Measurements from ENCODE around the gene VPS8.

The VPS8 gene

DNA sequence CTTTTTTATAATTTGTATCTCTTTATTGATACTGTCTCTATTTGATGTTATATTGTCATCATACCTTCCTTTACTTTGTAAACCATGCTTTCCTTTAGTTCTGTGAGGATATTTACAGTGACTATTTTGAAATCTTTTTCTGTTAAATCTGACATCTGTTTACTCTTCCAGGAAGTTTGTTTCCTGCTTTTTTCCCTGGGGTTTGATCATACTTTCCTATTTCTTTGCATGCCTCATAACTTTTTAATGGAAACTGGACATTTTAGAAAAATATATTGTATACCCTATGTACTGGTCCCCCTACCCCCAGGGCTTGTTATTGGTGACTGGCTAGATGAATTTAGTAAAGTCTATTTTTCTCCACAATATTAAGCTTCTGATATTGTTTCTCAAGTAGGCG lies 225.8 kb downstream of the VPS8 start:
- no peak overlapping the region for H2AFZ ChIP-seq (ENCODE audit: low read length)
- H4K20me1 ChIP-seq (ENCODE audit: insufficient read depth, low read length): no peaks in the 10 kb centered on the region
- TF ChIP-seq CTCF (IDR thresholded peaks at IDR 0.05; ENCODE audit: low read length) (no peak), EZH2 (IDR thresholded peaks at IDR 0.05; ENCODE audit: borderline replicate concordance, low read length) (no peak)
- no peaks in the 10 kb centered on the region for H3K27me3 ChIP-seq (ENCODE audit: insufficient read depth, low read length)
- H3K4me1 ChIP-seq (ENCODE audit: insufficient read depth, low read length, severe bottlenecking): no peaks in the 10 kb centered on the region
- H3K4me3 ChIP-seq (ENCODE audit: low read depth, low read length, poor library complexity, severe bottlenecking): no peak overlapping the region
- H3K27ac ChIP-seq (ENCODE audit: low read depth, low read length, poor library complexity, severe bottlenecking): no peak overlapping the region
- H3K4me2 ChIP-seq (ENCODE audit: low read length): no peak overlapping the region
- H3K9ac ChIP-seq (ENCODE audit: low read length): no peak overlapping the region
- no peaks in the 10 kb centered on the region for H3K36me3 ChIP-seq (ENCODE audit: insufficient read depth, low read length)
- H3F3A ChIP-seq (ENCODE audit: insufficient read depth, low read length): no peaks in the 10 kb centered on the region
- H3K79me2 ChIP-seq (ENCODE audit: insufficient read depth, low read length): no peaks in the 10 kb centered on the region
- H3K9me3 ChIP-seq (ENCODE audit: low read length): no peaks in the 10 kb centered on the region
- H3K9me2 ChIP-seq (ENCODE audit: low read depth, low read length): no peaks in the 10 kb centered on the region

DNA sequence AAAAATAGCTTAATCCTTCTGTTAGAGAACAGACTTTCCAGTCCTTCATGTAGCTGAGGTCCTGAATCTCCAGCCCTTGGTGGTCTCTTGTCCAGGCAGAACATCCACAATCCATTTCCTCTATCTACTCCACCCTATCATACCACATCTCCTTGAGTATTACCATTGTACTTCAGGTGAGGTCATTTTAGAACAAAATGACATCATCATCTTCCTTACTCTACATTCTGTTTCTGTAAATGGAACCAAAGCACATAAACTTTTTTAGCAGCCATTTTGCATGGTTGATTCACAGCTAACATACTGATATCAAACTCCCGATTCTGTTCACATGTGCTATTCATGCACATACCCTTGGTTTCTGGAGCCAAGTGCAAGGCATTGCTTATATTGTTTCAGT lies 228.5 kb downstream of the VPS8 start:
- Histone ChIP-seq H3K9ac (ENCODE audit: low read length) (no peak overlapping the region), H3K27me3 (ENCODE audit: insufficient read depth, low read length) (no peaks in the 10 kb centered on the region), H3K36me3 (ENCODE audit: insufficient read depth, low read length) (no peaks in the 10 kb centered on the region), H3K9me2 (ENCODE audit: low read depth, low read length) (no peaks in the 10 kb centered on the region), H3K79me2 (ENCODE audit: insufficient read depth, low read length) (no peaks in the 10 kb centered on the region), H2AFZ (ENCODE audit: low read length) (no peak overlapping the region), H3F3A (ENCODE audit: insufficient read depth, low read length) (no peaks in the 10 kb centered on the region), H3K4me2 (ENCODE audit: low read length) (no peak overlapping the region), H3K9me3 (ENCODE audit: low read length) (no peaks in the 10 kb centered on the region), H3K4me3 (ENCODE audit: low read depth, low read length, poor library complexity, severe bottlenecking) (no peak overlapping the region), H3K4me1 (ENCODE audit: insufficient read depth, low read length, severe bottlenecking) (no peaks in the 10 kb centered on the region), H4K20me1 (ENCODE audit: insufficient read depth, low read length) (no peaks in the 10 kb centered on the region), H3K27ac (ENCODE audit: low read depth, low read length, poor library complexity, severe bottlenecking) (no peak overlapping the region)
- TF ChIP-seq EZH2 (IDR thresholded peaks at IDR 0.05; ENCODE audit: borderline replicate concordance, low read length): no peak

- no peaks in the 10 kb centered on the region for H3K79me2 ChIP-seq (ENCODE audit: insufficient read depth, low read length)
- H3K4me1 ChIP-seq (ENCODE audit: insufficient read depth, low read length, severe bottlenecking): no peaks in the 10 kb centered on the region
- no peaks in the 10 kb centered on the region for H4K20me1 ChIP-seq (ENCODE audit: insufficient read depth, low read length)
- H3K9me2 ChIP-seq (ENCODE audit: low read depth, low read length): no peaks in the 10 kb centered on the region
- no peak overlapping the region for H3K27ac ChIP-seq (ENCODE audit: low read depth, low read length, poor library complexity, severe bottlenecking)
- H3F3A ChIP-seq (ENCODE audit: insufficient read depth, low read length): no peaks in the 10 kb centered on the region
- no peaks in the 10 kb centered on the region for H3K36me3 ChIP-seq (ENCODE audit: insufficient read depth, low read length)
- no peak overlapping the region for H2AFZ ChIP-seq (ENCODE audit: low read length)
- no peaks in the 10 kb centered on the region for H3K9me3 ChIP-seq (ENCODE audit: low read length)
- H3K4me3 ChIP-seq (ENCODE audit: low read depth, low read length, poor library complexity, severe bottlenecking): no peak overlapping the region
- H3K27me3 ChIP-seq (ENCODE audit: insufficient read depth, low read length): no peaks in the 10 kb centered on the region
- no peak overlapping the region for H3K9ac ChIP-seq (ENCODE audit: low read length)
- H3K4me2 ChIP-seq (ENCODE audit: low read length): no peak overlapping the region
- TF ChIP-seq EZH2 (IDR thresholded peaks at IDR 0.05; ENCODE audit: borderline replicate concordance, low read length) (no peak), CTCF (IDR thresholded peaks at IDR 0.05; ENCODE audit: low read length) (no peak)
These were observed 229.6 kb downstream of the VPS8 start for GRCh38 chr3:185041540-185041939.

- Histone ChIP-seq H3K27ac (ENCODE audit: low read depth, low read length, poor library complexity, severe bottlenecking) (no peak overlapping the region), H3K4me1 (ENCODE audit: insufficient read depth, low read length, severe bottlenecking) (no peaks in the 10 kb centered on the region), H3K9me2 (ENCODE audit: low read depth, low read length) (no peaks in the 10 kb centered on the region), H2AFZ (ENCODE audit: low read length) (no peak overlapping the region), H3K9ac (ENCODE audit: low read length) (no peak overlapping the region), H3K27me3 (ENCODE audit: insufficient read depth, low read length) (no peaks in the 10 kb centered on the region), H4K20me1 (ENCODE audit: insufficient read depth, low read length) (no peaks in the 10 kb centered on the region), H3K9me3 (ENCODE audit: low read length) (no peaks in the 10 kb centered on the region), H3F3A (ENCODE audit: insufficient read depth, low read length) (no peaks in the 10 kb centered on the region), H3K79me2 (ENCODE audit: insufficient read depth, low read length) (no peaks in the 10 kb centered on the region), H3K36me3 (ENCODE audit: insufficient read depth, low read length) (no peaks in the 10 kb centered on the region), H3K4me3 (ENCODE audit: low read depth, low read length, poor library complexity, severe bottlenecking) (no peak overlapping the region), H3K4me2 (ENCODE audit: low read length) (no peak overlapping the region)
- TF ChIP-seq EZH2 (IDR thresholded peaks at IDR 0.05; ENCODE audit: borderline replicate concordance, low read length): no peak
- TF ChIP-seq CTCF (IDR thresholded peaks at IDR 0.05; ENCODE audit: low read length): no peak
These were observed 230.5 kb downstream of the VPS8 start for GRCh38 chr3:185042312-185043050.

Data from OCI-LY1 (cell line).